ENCODE measurements around the gene KBTBD12.

Gene KBTBD12

DNA sequence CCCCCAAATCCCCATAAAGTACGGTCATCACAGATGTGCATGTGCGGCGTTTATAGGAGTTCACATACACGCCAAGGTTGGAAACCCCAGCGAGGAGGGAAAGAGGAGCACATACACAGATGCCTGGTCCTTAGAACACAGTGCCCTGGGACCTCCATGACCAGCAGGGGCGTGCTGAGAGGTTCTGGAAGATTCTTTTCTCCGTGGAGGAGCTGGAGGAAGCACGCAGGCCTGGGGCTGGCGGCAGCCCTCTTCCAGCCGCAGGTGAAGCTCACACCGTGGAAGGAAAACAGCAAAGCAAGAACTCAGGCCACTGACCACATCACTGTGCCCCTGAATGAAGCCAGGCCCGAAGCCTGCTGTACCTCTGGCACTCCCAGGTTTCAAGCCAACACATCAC is 76.2 kb downstream of the KBTBD12 start:
- no peak for TF ChIP-seq FOXP2 (optimal IDR thresholded peaks at IDR 0.05; ENCODE audit: borderline replicate concordance, extremely low read depth, extremely low read length, insufficient read depth)
- TF ChIP-seq TAF1 (IDR thresholded peaks at IDR 0.05; ENCODE audit: borderline replicate concordance, insufficient read depth, low read length), result no peak

DNA sequence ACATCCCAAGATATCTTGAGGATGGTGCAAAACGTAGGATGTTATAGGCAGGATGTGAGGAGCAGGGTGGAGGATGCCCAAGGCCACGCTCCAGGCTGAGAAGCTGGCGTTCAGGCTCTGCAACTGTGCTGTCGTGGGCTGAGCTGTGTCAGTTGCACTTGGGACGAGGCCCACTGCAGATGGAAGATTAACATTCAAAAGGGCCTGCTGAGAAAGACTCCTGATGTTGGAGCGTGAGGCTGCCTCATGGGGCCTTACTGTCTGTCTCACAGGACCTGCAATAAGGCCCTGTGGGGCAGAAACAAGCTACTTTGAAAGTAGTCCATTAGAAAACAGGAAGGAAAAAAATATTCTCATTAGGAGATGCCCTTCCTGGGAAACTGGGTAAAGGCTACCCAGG is 76.6 kb downstream of the KBTBD12 start:
- TF ChIP-seq SIN3A (IDR thresholded peaks at IDR 0.05; ENCODE audit: borderline replicate concordance, insufficient read depth, low read length), result no peak
- TF ChIP-seq, protein P1, sequence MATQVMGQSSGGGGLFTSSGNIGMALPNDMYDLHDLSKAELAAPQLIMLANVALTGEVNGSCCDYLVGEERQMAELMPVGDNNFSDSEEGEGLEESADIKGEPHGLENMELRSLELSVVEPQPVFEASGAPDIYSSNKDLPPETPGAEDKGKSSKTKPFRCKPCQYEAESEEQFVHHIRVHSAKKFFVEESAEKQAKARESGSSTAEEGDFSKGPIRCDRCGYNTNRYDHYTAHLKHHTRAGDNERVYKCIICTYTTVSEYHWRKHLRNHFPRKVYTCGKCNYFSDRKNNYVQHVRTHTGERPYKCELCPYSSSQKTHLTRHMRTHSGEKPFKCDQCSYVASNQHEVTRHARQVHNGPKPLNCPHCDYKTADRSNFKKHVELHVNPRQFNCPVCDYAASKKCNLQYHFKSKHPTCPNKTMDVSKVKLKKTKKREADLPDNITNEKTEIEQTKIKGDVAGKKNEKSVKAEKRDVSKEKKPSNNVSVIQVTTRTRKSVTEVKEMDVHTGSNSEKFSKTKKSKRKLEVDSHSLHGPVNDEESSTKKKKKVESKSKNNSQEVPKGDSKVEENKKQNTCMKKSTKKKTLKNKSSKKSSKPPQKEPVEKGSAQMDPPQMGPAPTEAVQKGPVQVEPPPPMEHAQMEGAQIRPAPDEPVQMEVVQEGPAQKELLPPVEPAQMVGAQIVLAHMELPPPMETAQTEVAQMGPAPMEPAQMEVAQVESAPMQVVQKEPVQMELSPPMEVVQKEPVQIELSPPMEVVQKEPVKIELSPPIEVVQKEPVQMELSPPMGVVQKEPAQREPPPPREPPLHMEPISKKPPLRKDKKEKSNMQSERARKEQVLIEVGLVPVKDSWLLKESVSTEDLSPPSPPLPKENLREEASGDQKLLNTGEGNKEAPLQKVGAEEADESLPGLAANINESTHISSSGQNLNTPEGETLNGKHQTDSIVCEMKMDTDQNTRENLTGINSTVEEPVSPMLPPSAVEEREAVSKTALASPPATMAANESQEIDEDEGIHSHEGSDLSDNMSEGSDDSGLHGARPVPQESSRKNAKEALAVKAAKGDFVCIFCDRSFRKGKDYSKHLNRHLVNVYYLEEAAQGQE (IDR thresholded peaks at IDR 0.05; ENCODE audit: insufficient read depth in 1 of 2, low read depth in 2 of 2, low read length in 2 of 2), result no peak
- no peak for TF ChIP-seq FOXP2 (optimal IDR thresholded peaks at IDR 0.05; ENCODE audit: borderline replicate concordance, extremely low read depth, extremely low read length, insufficient read depth)
- TF ChIP-seq TAF1 (IDR thresholded peaks at IDR 0.05; ENCODE audit: borderline replicate concordance, insufficient read depth, low read length), result no peak
- TF ChIP-seq POLR2AphosphoS5 (IDR thresholded peaks at IDR 0.05; ENCODE audit: low read depth, low read length), result no peak

DNA sequence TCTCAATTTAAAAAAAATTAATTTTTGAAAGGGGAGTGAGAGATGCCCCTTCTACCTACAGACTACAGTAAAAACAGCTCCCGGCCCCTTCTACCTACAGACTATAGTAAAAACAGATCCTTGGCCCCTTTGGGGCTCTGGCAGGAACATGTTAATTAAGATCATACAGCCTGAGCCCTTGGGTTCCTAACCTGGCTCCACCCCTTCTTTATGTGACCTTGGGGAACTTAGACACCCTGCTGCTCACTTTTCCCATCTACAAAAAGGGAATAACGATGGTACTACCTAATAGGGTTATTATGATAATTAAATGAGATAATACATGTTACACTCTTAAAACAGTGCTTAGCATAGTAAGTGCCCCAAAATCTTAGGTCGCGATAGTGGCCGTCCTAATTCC is 77.1 kb downstream of the KBTBD12 start:
- TF ChIP-seq SIN3A (IDR thresholded peaks at IDR 0.05; ENCODE audit: borderline replicate concordance, insufficient read depth, low read length) (no peak), FOXP2 (optimal IDR thresholded peaks at IDR 0.05; ENCODE audit: borderline replicate concordance, extremely low read depth, extremely low read length, insufficient read depth) (no peak), POLR2AphosphoS5 (IDR thresholded peaks at IDR 0.05; ENCODE audit: low read depth, low read length) (no peak), TAF1 (IDR thresholded peaks at IDR 0.05; ENCODE audit: borderline replicate concordance, insufficient read depth, low read length) (no peak)
- TF ChIP-seq, protein P1 (IDR thresholded peaks at IDR 0.05; ENCODE audit: insufficient read depth in 1 of 2, low read depth in 2 of 2, low read length in 2 of 2), result no peak

DNA sequence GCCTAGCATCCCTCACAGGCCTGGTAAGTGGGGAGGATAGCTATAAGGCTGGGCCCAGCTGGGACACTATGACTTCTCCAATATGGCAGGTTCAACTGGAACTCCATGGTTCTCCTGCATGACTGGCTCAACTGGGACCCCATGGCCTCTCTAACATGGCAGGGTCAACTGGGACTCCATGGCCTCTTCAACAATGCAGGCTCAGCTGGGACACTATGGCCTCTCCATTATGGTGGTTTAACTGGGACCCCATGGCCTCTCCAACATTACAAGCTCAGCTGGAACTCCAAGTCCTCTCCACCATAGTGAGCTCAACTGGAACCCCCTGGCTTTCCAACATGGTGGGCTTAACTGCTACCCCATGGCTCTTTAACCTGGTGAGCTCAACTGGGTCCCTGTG is 79.0 kb downstream of the KBTBD12 start:
- no peak for TF ChIP-seq FOXP2 (optimal IDR thresholded peaks at IDR 0.05; ENCODE audit: borderline replicate concordance, extremely low read depth, extremely low read length, insufficient read depth)
- no peak for TF ChIP-seq TAF1 (IDR thresholded peaks at IDR 0.05; ENCODE audit: borderline replicate concordance, insufficient read depth, low read length)
- TF ChIP-seq POLR2AphosphoS5 (IDR thresholded peaks at IDR 0.05; ENCODE audit: low read depth, low read length), result no peak
- TF ChIP-seq, protein P1 (IDR thresholded peaks at IDR 0.05; ENCODE audit: insufficient read depth in 1 of 2, low read depth in 2 of 2, low read length in 2 of 2), result no peak
- TF ChIP-seq SIN3A (IDR thresholded peaks at IDR 0.05; ENCODE audit: borderline replicate concordance, insufficient read depth, low read length), result no peak

DNA sequence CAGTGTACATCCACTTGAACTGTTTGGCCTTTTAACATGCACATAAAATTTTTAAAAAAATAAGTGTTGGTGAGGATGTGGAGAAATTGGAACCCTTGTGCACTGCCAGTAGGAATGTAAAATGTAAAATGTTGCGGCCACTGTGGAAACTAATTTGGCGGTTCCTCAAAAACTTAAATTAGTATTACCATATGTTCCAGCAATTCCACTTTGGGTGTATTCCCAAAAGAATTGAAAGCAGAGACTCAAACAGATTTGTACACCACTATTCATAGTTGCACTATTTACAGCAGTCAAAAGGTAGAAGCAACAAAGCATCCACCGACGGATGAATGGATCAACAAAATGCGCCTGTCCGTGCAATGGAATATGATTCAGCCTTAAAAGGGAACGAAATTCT is 82.0 kb downstream of the KBTBD12 start:
- no peak for TF ChIP-seq FOXP2 (optimal IDR thresholded peaks at IDR 0.05; ENCODE audit: borderline replicate concordance, extremely low read depth, extremely low read length, insufficient read depth)
- TF ChIP-seq POLR2AphosphoS5 (IDR thresholded peaks at IDR 0.05; ENCODE audit: low read depth, low read length), result no peak
- no peak for TF ChIP-seq SIN3A (IDR thresholded peaks at IDR 0.05; ENCODE audit: borderline replicate concordance, insufficient read depth, low read length)
- TF ChIP-seq, protein P1 (IDR thresholded peaks at IDR 0.05; ENCODE audit: insufficient read depth in 1 of 2, low read depth in 2 of 2, low read length in 2 of 2), result no peak
- TF ChIP-seq TAF1 (IDR thresholded peaks at IDR 0.05; ENCODE audit: borderline replicate concordance, insufficient read depth, low read length), result no peak

All from PFSK-1 (cell line).